Measurements from ENCODE around the gene ENOX1. TPM values are rescaled to one million over a fixed set of nuclear protein-coding genes. Genes with fewer than 3 reads are reported as not detected.

The ENOX1 gene
- total RNA-seq, 2 experiments from 2014 or later = not detected

GRCh38 chr13:43339145-43339804 is 447.5 kb downstream of the ENOX1 start:
- Mint-ChIP-seq H3K27ac (no peak overlapping the region), H3K4me1 (no peaks in the 10 kb centered on the region), H3K27me3 (peaks cover 24% of the 10 kb centered on the region), H3K9me3 (no peaks in the 10 kb centered on the region), H3K4me3 (no peak overlapping the region), H3K36me3 (no peaks in the 10 kb centered on the region)
- DNase-seq (no peak), ATAC-seq (ENCODE audit: low read depth) (no peak)
- POLR2A ChIA-PET = no interaction called here

- DNase-seq (no peak), ATAC-seq (ENCODE audit: low read depth) (no peak)
- Mint-ChIP-seq H3K9me3 (no peaks in the 10 kb centered on the region), H3K4me1 (no peaks in the 10 kb centered on the region), H3K4me3 (no peak overlapping the region), H3K27ac (no peak overlapping the region), H3K27me3 (peaks cover 16% of the 10 kb centered on the region), H3K36me3 (no peaks in the 10 kb centered on the region)
- POLR2A ChIA-PET = no interaction called here
These were observed 451.0 kb downstream of the ENOX1 start for GRCh38 chr13:43335764-43336163.

- DNase-seq = no peak
- no peak for ATAC-seq (ENCODE audit: low read depth)
- Mint-ChIP-seq H3K36me3 (no peaks in the 10 kb centered on the region), H3K9me3 (no peaks in the 10 kb centered on the region), H3K4me1 (no peaks in the 10 kb centered on the region), H3K27ac (no peak overlapping the region), H3K4me3 (no peak overlapping the region), H3K27me3 (peaks cover 16% of the 10 kb centered on the region)
- POLR2A ChIA-PET = no interaction called here
These were observed 453.6 kb downstream of the ENOX1 start for GRCh38 chr13:43333176-43333575.

- no peaks in the 10 kb centered on the region for H3K4me1 Mint-ChIP-seq
- DNase-seq (no peak), ATAC-seq (ENCODE audit: low read depth) (no peak)
- H3K27me3 Mint-ChIP-seq = peaks cover 7% of the 10 kb centered on the region
- H3K27ac Mint-ChIP-seq = no peak overlapping the region
- H3K4me3 Mint-ChIP-seq = no peak overlapping the region
- no peaks in the 10 kb centered on the region for H3K9me3 Mint-ChIP-seq
- POLR2A ChIA-PET = no interaction called here
- no peaks in the 10 kb centered on the region for H3K36me3 Mint-ChIP-seq
These were observed 455.1 kb downstream of the ENOX1 start for GRCh38 chr13:43331672-43332071.

GRCh38 chr13:43329702-43330101 is 457.1 kb downstream of the ENOX1 start:
- Mint-ChIP-seq H3K27ac (no peak overlapping the region), H3K36me3 (no peaks in the 10 kb centered on the region), H3K9me3 (no peaks in the 10 kb centered on the region), H3K4me3 (no peak overlapping the region), H3K4me1 (no peaks in the 10 kb centered on the region), H3K27me3 (peaks cover 7% of the 10 kb centered on the region)
- DNase-seq (no peak), ATAC-seq (ENCODE audit: low read depth) (no peak)
- POLR2A ChIA-PET = no interaction called here

GRCh38 chr13:43328907-43329306 is 457.9 kb downstream of the ENOX1 start:
- Mint-ChIP-seq H3K27ac (no peak overlapping the region), H3K27me3 (peaks cover 4% of the 10 kb centered on the region), H3K4me1 (no peaks in the 10 kb centered on the region), H3K9me3 (no peaks in the 10 kb centered on the region), H3K4me3 (no peak overlapping the region), H3K36me3 (no peaks in the 10 kb centered on the region)
- DNase-seq (no peak), ATAC-seq (ENCODE audit: low read depth) (no peak)
- POLR2A ChIA-PET = no interaction called here

- no peaks in the 10 kb centered on the region for H3K4me1 Mint-ChIP-seq
- H3K9me3 Mint-ChIP-seq = no peaks in the 10 kb centered on the region
- POLR2A ChIA-PET = no interaction called here
- no peak overlapping the region for H3K27ac Mint-ChIP-seq
- H3K4me3 Mint-ChIP-seq = no peak overlapping the region
- no peaks in the 10 kb centered on the region for H3K36me3 Mint-ChIP-seq
- H3K27me3 Mint-ChIP-seq = peaks cover 8% of the 10 kb centered on the region
- DNase-seq = no peak
- no peak for ATAC-seq (ENCODE audit: low read depth)
These were observed 460.7 kb downstream of the ENOX1 start for GRCh38 chr13:43326100-43326499.

- no peak for DNase-seq
- Mint-ChIP-seq H3K36me3 (no peaks in the 10 kb centered on the region), H3K27me3 (peaks cover 8% of the 10 kb centered on the region), H3K27ac (no peak overlapping the region), H3K9me3 (no peaks in the 10 kb centered on the region), H3K4me1 (no peaks in the 10 kb centered on the region), H3K4me3 (no peak overlapping the region)
- no peak for ATAC-seq (ENCODE audit: low read depth)
- POLR2A ChIA-PET = no interaction called here
These were observed 461.1 kb downstream of the ENOX1 start for GRCh38 chr13:43325636-43326035.

GRCh38 chr13:43324129-43324528 is 462.6 kb downstream of the ENOX1 start:
- no peaks in the 10 kb centered on the region for H3K36me3 Mint-ChIP-seq
- DNase-seq (no peak), ATAC-seq (ENCODE audit: low read depth) (no peak)
- H3K4me3 Mint-ChIP-seq = no peak overlapping the region
- no peaks in the 10 kb centered on the region for H3K4me1 Mint-ChIP-seq
- POLR2A ChIA-PET = no interaction called here
- H3K9me3 Mint-ChIP-seq = no peaks in the 10 kb centered on the region
- peaks cover 8% of the 10 kb centered on the region for H3K27me3 Mint-ChIP-seq
- no peak overlapping the region for H3K27ac Mint-ChIP-seq

- H3K27ac Mint-ChIP-seq = no peak overlapping the region
These were observed 466.9 kb downstream of the ENOX1 start for GRCh38 chr13:43319617-43320444.

GRCh38 chr13:43316946-43317353 is 469.8 kb downstream of the ENOX1 start:
- ATAC-seq (ENCODE audit: low read depth) = no peak
- POLR2A ChIA-PET = no interaction called here
- Mint-ChIP-seq H3K4me3 (no peak overlapping the region), H3K27me3 (peaks cover 1% of the 10 kb centered on the region), H3K36me3 (no peaks in the 10 kb centered on the region), H3K9me3 (no peaks in the 10 kb centered on the region), H3K27ac (no peak overlapping the region), H3K4me1 (no peaks in the 10 kb centered on the region)
- no peak for DNase-seq

More at GRCh38 chr13:43319617-43320444, 466.9 kb downstream of the ENOX1 start:
- ATAC-seq (ENCODE audit: low read depth) (no peak), DNase-seq (no peak)
- no peak overlapping the region for H3K4me3 Mint-ChIP-seq
- peaks cover 7% of the 10 kb centered on the region for H3K27me3 Mint-ChIP-seq
- POLR2A ChIA-PET = no interaction called here
- H3K9me3 Mint-ChIP-seq = no peaks in the 10 kb centered on the region
- H3K36me3 Mint-ChIP-seq = no peaks in the 10 kb centered on the region
- no peaks in the 10 kb centered on the region for H3K4me1 Mint-ChIP-seq

GRCh38 chr13:43316281-43316680 is 470.5 kb downstream of the ENOX1 start:
- DNase-seq (no peak), ATAC-seq (ENCODE audit: low read depth) (no peak)
- Mint-ChIP-seq H3K36me3 (no peaks in the 10 kb centered on the region), H3K4me1 (no peaks in the 10 kb centered on the region), H3K4me3 (no peak overlapping the region), H3K27ac (no peak overlapping the region), H3K9me3 (no peaks in the 10 kb centered on the region), H3K27me3 (peaks cover 7% of the 10 kb centered on the region)
- POLR2A ChIA-PET = no interaction called here

GRCh38 chr13:43315522-43315921 is 471.2 kb downstream of the ENOX1 start:
- ATAC-seq (ENCODE audit: low read depth) (no peak), DNase-seq (no peak)
- Mint-ChIP-seq H3K9me3 (no peaks in the 10 kb centered on the region), H3K27ac (no peak overlapping the region), H3K36me3 (no peaks in the 10 kb centered on the region), H3K4me1 (no peaks in the 10 kb centered on the region), H3K4me3 (no peak overlapping the region), H3K27me3 (peaks cover 12% of the 10 kb centered on the region)
- POLR2A ChIA-PET = no interaction called here

- Mint-ChIP-seq H3K9me3 (no peaks in the 10 kb centered on the region), H3K36me3 (no peaks in the 10 kb centered on the region), H3K27ac (no peak overlapping the region), H3K4me3 (no peak overlapping the region), H3K4me1 (no peaks in the 10 kb centered on the region), H3K27me3 (peaks cover 35% of the 10 kb centered on the region)
- POLR2A ChIA-PET = no interaction called here
- ATAC-seq (ENCODE audit: low read depth) (no peak), DNase-seq (no peak)
These were observed 477.5 kb downstream of the ENOX1 start for GRCh38 chr13:43309311-43309710.
